ENCODE measurements around the gene MDC1.

DNA sequence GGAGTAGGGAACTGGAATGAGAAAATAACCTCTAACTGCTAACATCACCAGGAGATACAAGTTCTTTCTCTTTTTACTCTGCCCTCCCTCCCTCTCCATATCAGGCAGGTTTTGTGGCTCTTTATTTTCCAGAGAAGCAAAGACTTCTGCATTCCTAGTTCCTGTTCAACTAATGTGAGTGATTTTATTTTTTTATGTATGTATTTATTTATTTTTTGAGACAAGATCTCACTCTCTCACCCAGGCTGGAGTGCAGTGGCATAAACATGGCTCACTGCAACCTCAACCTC, 33.2 kb upstream of the MDC1 start:
- TF ChIP-seq, protein P1, sequence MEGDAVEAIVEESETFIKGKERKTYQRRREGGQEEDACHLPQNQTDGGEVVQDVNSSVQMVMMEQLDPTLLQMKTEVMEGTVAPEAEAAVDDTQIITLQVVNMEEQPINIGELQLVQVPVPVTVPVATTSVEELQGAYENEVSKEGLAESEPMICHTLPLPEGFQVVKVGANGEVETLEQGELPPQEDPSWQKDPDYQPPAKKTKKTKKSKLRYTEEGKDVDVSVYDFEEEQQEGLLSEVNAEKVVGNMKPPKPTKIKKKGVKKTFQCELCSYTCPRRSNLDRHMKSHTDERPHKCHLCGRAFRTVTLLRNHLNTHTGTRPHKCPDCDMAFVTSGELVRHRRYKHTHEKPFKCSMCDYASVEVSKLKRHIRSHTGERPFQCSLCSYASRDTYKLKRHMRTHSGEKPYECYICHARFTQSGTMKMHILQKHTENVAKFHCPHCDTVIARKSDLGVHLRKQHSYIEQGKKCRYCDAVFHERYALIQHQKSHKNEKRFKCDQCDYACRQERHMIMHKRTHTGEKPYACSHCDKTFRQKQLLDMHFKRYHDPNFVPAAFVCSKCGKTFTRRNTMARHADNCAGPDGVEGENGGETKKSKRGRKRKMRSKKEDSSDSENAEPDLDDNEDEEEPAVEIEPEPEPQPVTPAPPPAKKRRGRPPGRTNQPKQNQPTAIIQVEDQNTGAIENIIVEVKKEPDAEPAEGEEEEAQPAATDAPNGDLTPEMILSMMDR (IDR thresholded peaks at IDR 0.05; ENCODE audit: low read depth, low read length, poor library complexity, severe bottlenecking): no peak
- TF ChIP-seq EZH2phosphoT487 (IDR thresholded peaks at IDR 0.05; ENCODE audit: borderline replicate concordance, low read length): no peak

Measured in DOHH2 (cell line).